Lower lobe of right lung (tissue), 2 donors: ENCODE data around the gene RTL9. TPM values are rescaled to one million over a fixed set of nuclear protein-coding genes. Genes with fewer than 3 reads are reported as not detected.

Experiments used
- ATAC-seq, 2 donors: fragments of 200-7000 bp; cut with Tn5 transposase; one replicate each; pipeline ENCODE4 v1.9.1; 2020 to 2022; ENCODE audit warnings: mild to moderate bottlenecking in 2 of 2, moderate library complexity in 2 of 2
- DNase-seq: peaks from one replicate; pipeline ENCODE4 v3.0.0-alpha.2; 2020
- H3K27ac ChIP-seq: fragments of 200-600 bp; one replicate; pipeline ENCODE4 v1.8.0; 2022
- H3K27me3 ChIP-seq: fragments of 200-600 bp; one replicate; pipeline ENCODE4 v1.8.0; 2022; ENCODE audit warnings: low read depth
- H3K36me3 ChIP-seq: fragments of 200-600 bp; one replicate; pipeline ENCODE4 v1.8.0; 2022; ENCODE audit warnings: mild to moderate bottlenecking
- H3K4me1 ChIP-seq: fragments of 200-600 bp; one replicate; pipeline ENCODE4 v1.8.0; 2022
- H3K4me3 ChIP-seq: fragments of 200-600 bp; one replicate; pipeline ENCODE4 v1.8.0; 2022; ENCODE audit warnings: mild to moderate bottlenecking
- H3K9me3 ChIP-seq: fragments of 200-600 bp; one replicate; pipeline ENCODE4 v1.8.0; 2022
- intact Hi-C: fragments of 100-400 bp; cut with DNase I; formaldehyde crosslinking; loops from one replicate; pipeline ENCODE4 v1.11.0; 2022
- total RNA-seq: library from RNA; stranded (reverse); fragmentation: NEBNext Ultra II Directional; extraction: Animal tissue kit (Norgen Biotek cat#: 25700); gene quantifications from one replicate; pipeline ENCODE4 v1.2.1, GENCODE V29; 2021
- TF ChIP-seq, protein P1 (sequence below): fragments of 200-600 bp; IDR thresholded peaks from one replicate; pipeline ENCODE4 v1.8.0; 2022; ENCODE audit warnings: antibody characterized with exemption, mild to moderate bottlenecking
- donor health status: DM: no; HTN: yes; CAD: no; lungs with severe emphysema.

Gene RTL9
- total RNA-seq, 1 donor from 2014 or later: not detected

DNA sequence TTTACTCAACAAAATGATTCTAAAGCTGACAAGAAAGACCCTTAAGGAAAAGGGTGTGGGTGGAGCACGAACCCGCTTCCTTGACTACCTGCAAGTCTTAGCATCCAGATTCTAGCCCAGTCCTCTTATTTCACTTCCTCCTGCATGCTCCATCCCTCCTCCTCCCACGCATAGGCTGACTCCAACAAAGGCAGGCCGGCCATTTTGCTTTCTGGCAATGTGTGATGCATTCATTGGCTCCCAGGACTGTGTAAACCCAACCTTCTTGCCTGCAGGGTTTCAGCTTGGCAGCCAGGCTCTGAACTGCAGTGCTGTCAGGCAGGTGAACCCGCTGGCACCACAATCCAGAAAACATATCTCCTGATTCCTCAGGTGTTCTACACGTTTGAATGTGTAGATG lies 39.3 kb downstream of the RTL9 start:
- TF ChIP-seq, protein P1, sequence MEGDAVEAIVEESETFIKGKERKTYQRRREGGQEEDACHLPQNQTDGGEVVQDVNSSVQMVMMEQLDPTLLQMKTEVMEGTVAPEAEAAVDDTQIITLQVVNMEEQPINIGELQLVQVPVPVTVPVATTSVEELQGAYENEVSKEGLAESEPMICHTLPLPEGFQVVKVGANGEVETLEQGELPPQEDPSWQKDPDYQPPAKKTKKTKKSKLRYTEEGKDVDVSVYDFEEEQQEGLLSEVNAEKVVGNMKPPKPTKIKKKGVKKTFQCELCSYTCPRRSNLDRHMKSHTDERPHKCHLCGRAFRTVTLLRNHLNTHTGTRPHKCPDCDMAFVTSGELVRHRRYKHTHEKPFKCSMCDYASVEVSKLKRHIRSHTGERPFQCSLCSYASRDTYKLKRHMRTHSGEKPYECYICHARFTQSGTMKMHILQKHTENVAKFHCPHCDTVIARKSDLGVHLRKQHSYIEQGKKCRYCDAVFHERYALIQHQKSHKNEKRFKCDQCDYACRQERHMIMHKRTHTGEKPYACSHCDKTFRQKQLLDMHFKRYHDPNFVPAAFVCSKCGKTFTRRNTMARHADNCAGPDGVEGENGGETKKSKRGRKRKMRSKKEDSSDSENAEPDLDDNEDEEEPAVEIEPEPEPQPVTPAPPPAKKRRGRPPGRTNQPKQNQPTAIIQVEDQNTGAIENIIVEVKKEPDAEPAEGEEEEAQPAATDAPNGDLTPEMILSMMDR: no peak
- DNase-seq (no peak), ATAC-seq (no peak)
- H3K27ac ChIP-seq: no peak overlapping the region
- H3K36me3 ChIP-seq: no peaks in the 10 kb centered on the region
- no peak overlapping the region for H3K4me3 ChIP-seq
- H3K9me3 ChIP-seq: no peaks in the 10 kb centered on the region
- intact Hi-C loops: no loop called here
- no peaks in the 10 kb centered on the region for H3K27me3 ChIP-seq
- no peaks in the 10 kb centered on the region for H3K4me1 ChIP-seq

DNA sequence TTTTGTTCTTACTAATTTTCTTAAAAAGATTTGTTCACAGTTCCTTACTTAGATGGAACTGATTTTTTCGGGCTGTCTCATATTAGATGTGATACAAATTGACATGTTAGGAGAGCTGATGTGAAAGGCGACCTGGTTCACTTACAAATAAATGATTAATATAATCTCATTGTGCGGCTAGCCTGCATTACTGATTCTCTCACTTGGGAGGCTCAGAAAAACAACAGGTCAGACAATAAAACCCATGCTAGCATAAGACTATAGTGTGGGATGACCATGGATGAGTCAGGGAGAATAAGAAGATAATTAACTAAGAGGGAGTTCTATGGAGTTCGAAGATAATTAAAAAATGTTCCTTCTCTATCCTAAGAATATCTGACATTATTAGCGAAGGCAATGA lies 40.8 kb downstream of the RTL9 start:
- H3K36me3 ChIP-seq: no peaks in the 10 kb centered on the region
- ATAC-seq (no peak), DNase-seq (no peak)
- no peak overlapping the region for H3K27ac ChIP-seq
- H3K4me3 ChIP-seq: no peak overlapping the region
- intact Hi-C loops: no loop called here
- H3K4me1 ChIP-seq: no peaks in the 10 kb centered on the region
- no peaks in the 10 kb centered on the region for H3K27me3 ChIP-seq
- H3K9me3 ChIP-seq: no peaks in the 10 kb centered on the region
- TF ChIP-seq, protein P1: no peak

DNA sequence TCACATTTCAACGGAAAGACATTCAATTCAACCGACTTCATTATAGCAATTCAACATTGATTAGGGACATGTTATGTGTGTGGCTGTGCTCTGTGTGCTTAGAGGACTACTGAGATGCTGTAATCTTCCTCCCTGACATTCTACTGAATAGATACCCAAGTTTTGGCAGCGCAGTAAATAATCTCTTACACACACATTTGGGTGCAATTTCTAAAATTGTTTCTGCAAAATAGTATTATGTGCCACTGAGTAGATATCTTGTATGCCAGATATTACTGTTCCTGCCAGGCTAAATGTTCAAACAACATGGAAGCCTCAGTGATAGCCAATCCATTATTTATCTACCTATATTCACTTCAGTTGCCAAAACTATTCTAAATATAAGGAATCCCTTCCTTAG lies 41.3 kb downstream of the RTL9 start:
- Histone ChIP-seq H3K4me1 (no peaks in the 10 kb centered on the region), H3K27ac (no peak overlapping the region), H3K27me3 (no peaks in the 10 kb centered on the region), H3K4me3 (no peak overlapping the region), H3K9me3 (no peaks in the 10 kb centered on the region), H3K36me3 (no peaks in the 10 kb centered on the region)
- TF ChIP-seq, protein P1: no peak
- DNase-seq: no peak
- intact Hi-C loops: no loop called here
- no peak for ATAC-seq

DNA sequence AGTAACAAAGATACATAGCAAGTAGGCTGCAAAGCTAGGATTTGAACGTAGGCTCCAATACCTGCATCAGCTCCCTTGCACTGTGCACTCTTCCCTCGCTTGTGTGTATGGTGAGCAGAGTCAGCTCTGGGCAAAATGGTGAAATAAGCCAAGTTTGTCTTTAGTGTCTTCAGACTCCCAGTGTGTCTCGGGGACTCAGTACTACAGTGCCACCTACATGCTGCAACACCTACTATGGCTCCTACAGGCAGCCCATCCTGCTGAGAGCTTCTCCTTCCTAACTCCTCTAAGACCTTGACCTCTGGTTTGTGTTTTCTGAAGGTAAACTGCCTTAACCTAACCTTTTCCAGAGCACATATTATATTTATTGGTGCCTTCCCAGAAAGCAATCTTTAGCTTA lies 42.5 kb downstream of the RTL9 start:
- no peak overlapping the region for H3K27ac ChIP-seq
- no peak overlapping the region for H3K4me3 ChIP-seq
- H3K4me1 ChIP-seq: no peaks in the 10 kb centered on the region
- no peak for ATAC-seq
- no peak for DNase-seq
- intact Hi-C loops: no loop called here
- TF ChIP-seq, protein P1: no peak
- H3K36me3 ChIP-seq: no peaks in the 10 kb centered on the region
- no peaks in the 10 kb centered on the region for H3K9me3 ChIP-seq
- no peaks in the 10 kb centered on the region for H3K27me3 ChIP-seq

DNA sequence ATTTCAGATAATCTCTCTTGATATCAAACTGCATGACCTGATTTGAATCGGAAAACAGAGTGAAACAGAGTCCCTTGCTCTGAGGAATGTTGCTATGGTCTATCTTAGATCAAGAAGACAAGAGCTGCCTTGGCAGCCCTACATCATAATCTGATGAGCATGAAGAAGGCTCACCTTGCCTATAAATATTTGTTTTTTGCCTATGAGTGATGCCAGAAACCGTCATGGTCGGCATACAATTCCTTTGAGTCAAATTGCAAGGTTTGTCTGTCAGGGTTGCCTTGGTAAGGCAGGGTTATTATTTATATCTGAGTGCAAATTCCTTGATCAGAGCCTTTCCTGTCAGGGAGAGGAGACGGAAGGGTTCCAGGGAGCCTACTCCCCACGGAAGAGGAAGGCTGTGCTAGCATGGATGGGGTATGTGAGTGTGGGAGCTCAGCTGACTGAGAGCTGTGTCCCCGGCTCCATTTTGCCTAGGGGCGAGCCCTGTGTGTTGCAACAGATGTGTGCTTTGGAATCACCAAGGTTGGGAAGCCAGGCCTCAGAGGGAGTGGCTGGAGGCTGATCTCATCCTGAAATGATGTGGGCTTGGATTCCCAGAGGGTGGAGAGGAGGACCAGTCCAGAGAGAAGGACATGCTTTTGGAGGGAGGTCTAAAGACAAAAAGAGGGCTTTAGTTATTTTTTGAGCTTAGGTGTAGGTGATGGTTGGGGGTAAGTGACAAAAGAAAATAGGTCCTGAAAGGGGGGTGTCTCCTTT lies 43.6 kb downstream of the RTL9 start:
- Histone ChIP-seq H3K36me3 (no peaks in the 10 kb centered on the region), H3K4me3 (no peak overlapping the region), H3K9me3 (no peaks in the 10 kb centered on the region), H3K4me1 (no peaks in the 10 kb centered on the region), H3K27ac (no peak overlapping the region), H3K27me3 (no peaks in the 10 kb centered on the region)
- ATAC-seq (peak; percentile 31 to 37), DNase-seq (no peak)
- intact Hi-C loops: no loop called here
- TF ChIP-seq, protein P1: no peak
